HepG2 (cell line): ENCODE data around the gene HOXD1. TPM values are rescaled to one million over a fixed set of nuclear protein-coding genes. Genes with fewer than 3 reads are reported as not detected.

Experiments used
- ATF7 ChIP-seq, 2 experiments: fragments of 450-650 bp in 1 of 2; sonication (generic) in 1 of 2; formaldehyde crosslinking in 1 of 2; IDR thresholded peaks; 2 replicates each; pipeline versions ENCODE4 v1.4.0 to v1.6.1; 2016 to 2020; ENCODE audit warnings: antibody characterized with exemption in 1 of 2, mild to moderate bottlenecking in 1 of 2, missing genetic modification reagents in 1 of 2
- CREM ChIP-seq, 2 experiments: sonication (generic) in 1 of 2; formaldehyde crosslinking in 1 of 2; IDR thresholded peaks; 2 replicates each; pipeline versions ENCODE4 v1.4.0 to v1.6.1; 2016 to 2020; ENCODE audit warnings: antibody characterized with exemption in 1 of 2, mild to moderate bottlenecking in 1 of 2, missing genetic modification reagents in 1 of 2
- EHMT2 ChIP-seq: fragments of 200-600 bp; sonication (generic); IDR thresholded peaks from 2 replicates; pipeline ENCODE4 v1.7.0; 2017; ENCODE audit warnings: antibody characterized with exemption, low read depth, low read length, borderline replicate concordance
- FOXO1 ChIP-seq: sonication (generic); formaldehyde crosslinking; IDR thresholded peaks from 2 replicates; pipeline ENCODE4 v1.4.0; 2020; ENCODE audit warnings: missing genetic modification reagents
- KAT2B ChIP-seq: fragments of 150-350 bp; IDR thresholded peaks from 2 replicates; pipeline ENCODE4 v1.6.1; 2014; ENCODE audit warnings: low read depth, low read length, borderline replicate concordance
- NCOA2 ChIP-seq: sonication (generic); formaldehyde crosslinking; IDR thresholded peaks from 2 replicates; pipeline ENCODE4 v1.8.0; 2022; ENCODE audit warnings: inconsistent platforms
- NFE2L2 ChIP-seq: fragments of 150-350 bp; IDR thresholded peaks from 2 replicates; pipeline ENCODE4 v1.6.1; 2014; ENCODE audit warnings: low read length
- NFYC ChIP-seq: IDR thresholded peaks from 2 replicates; pipeline ENCODE4 v1.6.1; 2016; ENCODE audit warnings: missing genetic modification reagents, missing compliant biosample characterization
- SIX1 ChIP-seq: sonication (generic); formaldehyde crosslinking; IDR thresholded peaks from 2 replicates; pipeline ENCODE4 v1.4.0; 2020; ENCODE audit warnings: missing genetic modification reagents, borderline replicate concordance
- SIX4 ChIP-seq: sonication (generic); formaldehyde crosslinking; IDR thresholded peaks from 2 replicates; pipeline ENCODE4 v1.4.0; 2020; ENCODE audit warnings: missing genetic modification reagents
- TEAD2 ChIP-seq: sonication (generic); formaldehyde crosslinking; IDR thresholded peaks from 2 replicates; pipeline ENCODE4 v1.9.0; 2021; ENCODE audit warnings: missing genetic modification reagents
- TRIM24 ChIP-seq: sonication (generic); formaldehyde crosslinking; IDR thresholded peaks from 2 replicates; pipeline ENCODE4 v1.8.0; 2022; ENCODE audit warnings: mild to moderate bottlenecking, missing genetic modification reagents
- ZFP36 ChIP-seq: fragments of 150-350 bp; IDR thresholded peaks from 2 replicates; pipeline ENCODE4 v1.6.1; 2018; ENCODE audit warnings: borderline replicate concordance, low read length, low read depth; ENCODE audit not compliant: partially characterized antibody
- ZNF282 ChIP-seq: fragments of 450-650 bp; IDR thresholded peaks from 2 replicates; pipeline ENCODE4 v1.6.1; 2018; ENCODE audit not compliant: partially characterized antibody
- ZNF724P ChIP-seq: sonication (generic); formaldehyde crosslinking; IDR thresholded peaks from 2 replicates; pipeline ENCODE4 v1.8.0; 2022; ENCODE audit warnings: missing genetic modification reagents, borderline replicate concordance
- ZSCAN25 ChIP-seq: sonication (generic); formaldehyde crosslinking; IDR thresholded peaks from 2 replicates; pipeline ENCODE4 v1.8.0; 2022; ENCODE audit warnings: mild to moderate bottlenecking, missing genetic modification reagents
- polyA plus RNA-seq, 8 experiments: library from polyadenylated mRNA; depleted of rRNA in 3 of 8; stranded (reverse) in 7 of 8; unstranded in 1 of 8; fragments of >200 nt; fragmentation: Illumina TruSeq in 4 of 8; extraction: Trizol in 4 of 8; gene quantifications; 2 replicates each; pipeline versions ENCODE4 v1.2.1 to v1.2.3, GENCODE V29; 2011 to 2016; ENCODE audit warnings: low read depth in 4 of 8, missing spikeins in 1 of 8, mixed read lengths in 1 of 8; ENCODE audit not compliant: insufficient read depth in 1 of 8
- total RNA-seq, 5 experiments: library from RNA; depleted of rRNA; stranded (reverse); fragments of >200 nt; fragmentation: Illumina TruSeq; extraction: Trizol; gene quantifications; 2 replicates each; pipeline ENCODE4 v1.2.3, GENCODE V29; 2016; ENCODE audit warnings: low read depth in 1 of 5
- TF ChIP-seq, protein P1 (sequence below): fragments of 450-650 bp; IDR thresholded peaks from 2 replicates; pipeline ENCODE4 v1.6.1; 2017
- TF ChIP-seq, protein P2 (sequence below): sonication (generic); formaldehyde crosslinking; IDR thresholded peaks from 2 replicates; pipeline ENCODE4 v1.8.0; 2022; ENCODE audit warnings: mild to moderate bottlenecking, missing genetic modification reagents; ENCODE audit not compliant: insufficient replicate concordance
- TF ChIP-seq, protein P3 (sequence below): sonication (generic); formaldehyde crosslinking; conservative IDR thresholded peaks from 2 replicates; pipeline ENCODE4 v1.4.0; 2020; ENCODE audit warnings: missing genetic modification reagents
- TF ChIP-seq, protein P4 (sequence below): sonication (generic); formaldehyde crosslinking; IDR thresholded peaks from 2 replicates; pipeline ENCODE4 v1.8.1; 2023; ENCODE audit warnings: mild to moderate bottlenecking, inconsistent platforms, moderate library complexity, missing genetic modification reagents, borderline replicate concordance
- TF ChIP-seq, protein P5 (sequence below): IDR thresholded peaks from 2 replicates; pipeline ENCODE4 v1.6.1; 2016; ENCODE audit warnings: mild to moderate bottlenecking, missing biosample characterization, missing genetic modification reagents
- TF ChIP-seq, protein P6 (sequence below): IDR thresholded peaks from 2 replicates; pipeline ENCODE4 v1.6.1; 2016; ENCODE audit warnings: low read depth, borderline replicate concordance
- TF ChIP-seq, protein P7 (sequence below): sonication (generic); formaldehyde crosslinking; IDR thresholded peaks from 2 replicates; pipeline ENCODE4 v1.5.1; 2020; ENCODE audit warnings: missing genetic modification reagents, mild to moderate bottlenecking, borderline replicate concordance

Gene HOXD1
- total and polyA plus RNA-seq, 2 of the 13 experiments (the other 11 are each of a cell fraction or from before 2014, with no cell fraction given): 10.0 to 22.3 TPM

DNA sequence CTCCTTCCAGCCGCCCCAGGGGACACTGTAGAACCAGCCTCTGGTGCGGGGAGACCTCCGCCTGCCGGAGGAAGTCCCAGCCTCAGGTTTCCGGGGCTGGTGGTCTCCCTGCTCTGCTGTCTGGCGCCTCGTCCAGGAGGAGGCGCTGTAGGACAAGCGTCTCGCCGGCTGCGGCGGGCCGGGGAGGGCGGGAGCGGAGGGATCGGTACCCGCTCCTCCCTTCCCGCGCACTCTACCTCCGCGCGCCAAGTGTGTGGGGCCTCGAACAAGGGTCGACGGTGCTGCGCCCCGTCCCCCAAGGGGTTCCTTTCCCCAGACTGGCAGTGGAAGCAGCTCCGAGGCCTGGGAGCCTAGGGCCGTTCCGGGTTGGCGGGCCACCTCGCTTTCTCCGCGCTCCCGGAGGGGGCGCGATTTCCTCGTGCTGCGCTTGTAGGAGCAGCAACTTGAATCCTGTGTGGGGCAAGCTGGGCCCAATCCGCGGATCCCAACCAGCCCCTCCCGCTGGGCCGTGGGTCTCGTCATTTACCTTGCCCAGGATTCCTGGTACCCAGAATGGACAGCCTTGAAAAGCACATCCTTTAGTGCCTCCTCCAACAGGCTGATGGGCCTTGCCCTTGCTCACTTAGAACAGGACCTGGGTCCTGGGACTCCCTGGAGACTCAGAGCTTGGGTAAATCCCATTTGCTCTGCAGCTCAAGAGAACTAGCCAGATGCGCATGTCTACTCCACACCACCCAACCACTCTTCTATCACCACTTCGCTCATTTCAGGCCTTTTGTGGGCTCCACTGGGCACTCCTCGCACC is 47.8 kb upstream of the HOXD1 start (continued):
- TF ChIP-seq, protein P1, sequence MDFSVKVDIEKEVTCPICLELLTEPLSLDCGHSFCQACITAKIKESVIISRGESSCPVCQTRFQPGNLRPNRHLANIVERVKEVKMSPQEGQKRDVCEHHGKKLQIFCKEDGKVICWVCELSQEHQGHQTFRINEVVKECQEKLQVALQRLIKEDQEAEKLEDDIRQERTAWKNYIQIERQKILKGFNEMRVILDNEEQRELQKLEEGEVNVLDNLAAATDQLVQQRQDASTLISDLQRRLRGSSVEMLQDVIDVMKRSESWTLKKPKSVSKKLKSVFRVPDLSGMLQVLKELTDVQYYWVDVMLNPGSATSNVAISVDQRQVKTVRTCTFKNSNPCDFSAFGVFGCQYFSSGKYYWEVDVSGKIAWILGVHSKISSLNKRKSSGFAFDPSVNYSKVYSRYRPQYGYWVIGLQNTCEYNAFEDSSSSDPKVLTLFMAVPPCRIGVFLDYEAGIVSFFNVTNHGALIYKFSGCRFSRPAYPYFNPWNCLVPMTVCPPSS: no peak
- TF ChIP-seq EHMT2: no peak
- no peak for TF ChIP-seq CREM (IDR thresholded peaks at IDR 0.05)
- TF ChIP-seq CREM (CRISPR knock-in tag; IDR thresholded peaks at IDR 0.05): no peak
- TF ChIP-seq NFYC: no peak
- TF ChIP-seq, protein P2, sequence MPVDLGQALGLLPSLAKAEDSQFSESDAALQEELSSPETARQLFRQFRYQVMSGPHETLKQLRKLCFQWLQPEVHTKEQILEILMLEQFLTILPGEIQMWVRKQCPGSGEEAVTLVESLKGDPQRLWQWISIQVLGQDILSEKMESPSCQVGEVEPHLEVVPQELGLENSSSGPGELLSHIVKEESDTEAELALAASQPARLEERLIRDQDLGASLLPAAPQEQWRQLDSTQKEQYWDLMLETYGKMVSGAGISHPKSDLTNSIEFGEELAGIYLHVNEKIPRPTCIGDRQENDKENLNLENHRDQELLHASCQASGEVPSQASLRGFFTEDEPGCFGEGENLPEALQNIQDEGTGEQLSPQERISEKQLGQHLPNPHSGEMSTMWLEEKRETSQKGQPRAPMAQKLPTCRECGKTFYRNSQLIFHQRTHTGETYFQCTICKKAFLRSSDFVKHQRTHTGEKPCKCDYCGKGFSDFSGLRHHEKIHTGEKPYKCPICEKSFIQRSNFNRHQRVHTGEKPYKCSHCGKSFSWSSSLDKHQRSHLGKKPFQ (CRISPR knock-in tag): peak; percentile 71
- TF ChIP-seq NFE2L2: no peak
- no peak for TF ChIP-seq ZFP36
- no peak for TF ChIP-seq ZNF282
- TF ChIP-seq, protein P3, sequence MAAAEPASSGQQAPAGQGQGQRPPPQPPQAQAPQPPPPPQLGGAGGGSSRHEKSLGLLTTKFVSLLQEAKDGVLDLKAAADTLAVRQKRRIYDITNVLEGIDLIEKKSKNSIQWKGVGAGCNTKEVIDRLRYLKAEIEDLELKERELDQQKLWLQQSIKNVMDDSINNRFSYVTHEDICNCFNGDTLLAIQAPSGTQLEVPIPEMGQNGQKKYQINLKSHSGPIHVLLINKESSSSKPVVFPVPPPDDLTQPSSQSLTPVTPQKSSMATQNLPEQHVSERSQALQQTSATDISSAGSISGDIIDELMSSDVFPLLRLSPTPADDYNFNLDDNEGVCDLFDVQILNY (CRISPR knock-in tag): peak; percentile 86; the same call in 1 of the 2 replicates
- TF ChIP-seq FOXO1 (CRISPR knock-in tag): peak; percentile 59; the same call in 1 of the 2 replicates
- no peak for TF ChIP-seq SIX4 (CRISPR knock-in tag)
- TF ChIP-seq NCOA2 (CRISPR knock-in tag): no peak
- no peak for TF ChIP-seq KAT2B
- TF ChIP-seq, protein P4, sequence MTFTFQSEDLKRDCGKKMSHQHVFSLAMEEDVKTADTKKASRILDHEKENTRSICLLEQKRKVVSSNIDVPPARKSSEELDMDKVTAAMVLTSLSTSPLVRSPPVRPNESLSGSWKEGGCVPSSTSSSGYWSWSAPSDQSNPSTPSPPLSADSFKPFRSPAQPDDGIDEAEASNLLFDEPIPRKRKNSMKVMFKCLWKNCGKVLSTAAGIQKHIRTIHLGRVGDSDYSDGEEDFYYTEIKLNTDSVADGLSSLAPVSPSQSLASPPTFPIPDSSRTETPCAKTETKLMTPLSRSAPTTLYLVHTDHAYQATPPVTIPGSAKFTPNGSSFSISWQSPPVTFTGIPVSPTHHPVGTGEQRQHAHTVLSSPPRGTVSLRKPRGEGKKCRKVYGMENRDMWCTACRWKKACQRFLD (CRISPR knock-in tag): peak; percentile 72; the same call in 1 of the 2 replicates
- peak; percentile 53; the same call in 1 of the 2 replicates for TF ChIP-seq ZSCAN25 (CRISPR knock-in tag)
- TF ChIP-seq, protein P5, sequence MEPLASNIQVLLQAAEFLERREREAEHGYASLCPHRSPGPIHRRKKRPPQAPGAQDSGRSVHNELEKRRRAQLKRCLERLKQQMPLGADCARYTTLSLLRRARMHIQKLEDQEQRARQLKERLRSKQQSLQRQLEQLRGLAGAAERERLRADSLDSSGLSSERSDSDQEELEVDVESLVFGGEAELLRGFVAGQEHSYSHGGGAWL (CRISPR knock-in tag): peak; percentile 76; the same call in 1 of the 2 replicates
- no peak for TF ChIP-seq SIX1 (CRISPR knock-in tag)
- peak; percentile 65; the same call in 1 of the 2 replicates for TF ChIP-seq ZNF724P
- TF ChIP-seq ATF7 (IDR thresholded peaks at IDR 0.05): no peak
- TF ChIP-seq ATF7 (CRISPR knock-in tag; IDR thresholded peaks at IDR 0.05): no peak
- no peak for TF ChIP-seq TEAD2
- TF ChIP-seq, protein P6, sequence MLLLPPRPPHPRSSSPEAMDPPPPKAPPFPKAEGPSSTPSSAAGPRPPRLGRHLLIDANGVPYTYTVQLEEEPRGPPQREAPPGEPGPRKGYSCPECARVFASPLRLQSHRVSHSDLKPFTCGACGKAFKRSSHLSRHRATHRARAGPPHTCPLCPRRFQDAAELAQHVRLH: peak; percentile 76; the same call in 1 of the 2 replicates
- no peak for TF ChIP-seq TRIM24 (CRISPR knock-in tag)
- TF ChIP-seq, protein P7, sequence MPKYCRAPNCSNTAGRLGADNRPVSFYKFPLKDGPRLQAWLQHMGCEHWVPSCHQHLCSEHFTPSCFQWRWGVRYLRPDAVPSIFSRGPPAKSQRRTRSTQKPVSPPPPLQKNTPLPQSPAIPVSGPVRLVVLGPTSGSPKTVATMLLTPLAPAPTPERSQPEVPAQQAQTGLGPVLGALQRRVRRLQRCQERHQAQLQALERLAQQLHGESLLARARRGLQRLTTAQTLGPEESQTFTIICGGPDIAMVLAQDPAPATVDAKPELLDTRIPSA: no peak
